GM06990 (cell line): Measurements from ENCODE around the gene NEAT1.
"Not testable (repeated sequence)": the region's sequence is repeated elsewhere in the genome, so short reads cannot be mapped to it uniquely, and the experiment has no call there.

Experiments
- DNase-seq: peaks from one replicate; pipeline ENCODE4 v3.0.0-alpha.2; 2011; ENCODE audit not compliant: insufficient read length; ENCODE audit errors: extremely low read depth
- H3K27me3 ChIP-seq: replicated peaks from 2 replicates; pipeline ENCODE4 v1.6.0; 2011; ENCODE audit warnings: low read length; ENCODE audit not compliant: control insufficient read depth, insufficient read depth
- H3K36me3 ChIP-seq: 2 replicates; pipeline ENCODE4 v1.5.1; 2011; ENCODE audit warnings: low read length; ENCODE audit not compliant: control insufficient read depth, insufficient read depth
- H3K4me3 ChIP-seq: replicated peaks from 2 replicates; pipeline ENCODE4 v1.5.1; 2011; ENCODE audit warnings: low read depth, mild to moderate bottlenecking, control low read depth, low read length
- TF ChIP-seq, protein P1 (sequence below): IDR thresholded peaks from 2 replicates; pipeline ENCODE4 v1.5.1; 2011; ENCODE audit warnings: low read length, control low read depth, mild to moderate bottlenecking, inconsistent platforms; ENCODE audit not compliant: insufficient read depth, poor library complexity, severe bottlenecking

Gene NEAT1

DNA sequence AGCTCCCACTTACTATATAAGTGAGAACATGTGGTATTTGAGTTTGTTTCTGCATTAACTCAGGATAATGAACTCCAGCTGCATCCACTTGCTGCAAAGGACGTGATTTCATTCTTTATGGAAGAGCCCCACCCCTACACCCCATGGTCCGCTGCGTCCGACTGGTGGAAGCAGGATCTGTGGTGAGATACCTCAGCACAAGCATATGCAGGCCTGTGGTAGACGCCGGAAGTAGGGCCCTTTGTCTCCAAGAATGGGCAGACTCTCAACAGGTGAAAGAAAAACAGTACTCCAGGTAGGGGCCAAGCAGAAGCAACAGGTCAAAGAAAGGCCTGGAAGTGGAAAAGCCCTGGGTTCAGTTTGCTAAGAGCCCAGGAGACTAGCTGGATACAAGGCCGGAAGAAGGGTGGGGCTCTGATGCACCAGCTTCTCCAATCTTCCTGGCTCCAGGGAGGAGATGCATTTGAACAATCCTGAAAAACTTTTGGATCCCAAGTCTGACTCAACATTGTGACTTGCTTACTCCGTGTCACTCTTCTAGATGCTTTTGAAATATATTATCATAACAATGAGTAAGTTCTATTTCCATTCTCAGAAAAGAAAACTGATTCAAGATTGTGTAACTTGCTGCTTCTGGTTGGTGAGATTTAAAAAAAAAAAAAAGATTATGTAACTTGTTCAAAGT lies 30.4 kb downstream of the NEAT1 start:
- TF ChIP-seq, protein P1, sequence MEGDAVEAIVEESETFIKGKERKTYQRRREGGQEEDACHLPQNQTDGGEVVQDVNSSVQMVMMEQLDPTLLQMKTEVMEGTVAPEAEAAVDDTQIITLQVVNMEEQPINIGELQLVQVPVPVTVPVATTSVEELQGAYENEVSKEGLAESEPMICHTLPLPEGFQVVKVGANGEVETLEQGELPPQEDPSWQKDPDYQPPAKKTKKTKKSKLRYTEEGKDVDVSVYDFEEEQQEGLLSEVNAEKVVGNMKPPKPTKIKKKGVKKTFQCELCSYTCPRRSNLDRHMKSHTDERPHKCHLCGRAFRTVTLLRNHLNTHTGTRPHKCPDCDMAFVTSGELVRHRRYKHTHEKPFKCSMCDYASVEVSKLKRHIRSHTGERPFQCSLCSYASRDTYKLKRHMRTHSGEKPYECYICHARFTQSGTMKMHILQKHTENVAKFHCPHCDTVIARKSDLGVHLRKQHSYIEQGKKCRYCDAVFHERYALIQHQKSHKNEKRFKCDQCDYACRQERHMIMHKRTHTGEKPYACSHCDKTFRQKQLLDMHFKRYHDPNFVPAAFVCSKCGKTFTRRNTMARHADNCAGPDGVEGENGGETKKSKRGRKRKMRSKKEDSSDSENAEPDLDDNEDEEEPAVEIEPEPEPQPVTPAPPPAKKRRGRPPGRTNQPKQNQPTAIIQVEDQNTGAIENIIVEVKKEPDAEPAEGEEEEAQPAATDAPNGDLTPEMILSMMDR = no peak
- no peak for DNase-seq
- no peaks in the 10 kb centered on the region for H3K27me3 ChIP-seq
- no peak overlapping the region for H3K4me3 ChIP-seq
- H3K36me3 ChIP-seq = no peaks in the 10 kb centered on the region

DNA sequence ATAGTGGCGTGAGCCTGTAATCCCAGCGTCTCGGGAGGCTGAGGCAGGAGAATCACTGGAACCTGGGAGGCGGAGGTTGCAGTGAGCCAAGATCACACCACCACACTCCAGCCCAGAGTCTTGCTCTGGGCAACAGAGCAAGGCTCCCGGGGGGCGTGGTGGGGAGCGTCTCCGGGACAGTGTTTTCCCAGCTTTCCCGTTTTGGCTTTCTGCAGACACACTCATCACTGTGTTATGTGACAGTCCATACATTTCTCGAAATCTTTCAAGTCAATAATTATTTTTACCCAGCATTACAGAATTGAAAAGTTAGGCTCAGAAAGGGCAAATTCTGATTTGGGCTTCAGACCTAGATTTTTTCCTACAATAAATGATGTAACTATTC lies 31.7 kb downstream of the NEAT1 start:
- TF ChIP-seq, protein P1 = no peak
- Histone ChIP-seq H3K36me3 (no peaks in the 10 kb centered on the region), H3K4me3 (peak overlapping the region; percentile 83), H3K27me3 (no peaks in the 10 kb centered on the region)
- no peak for DNase-seq

DNA sequence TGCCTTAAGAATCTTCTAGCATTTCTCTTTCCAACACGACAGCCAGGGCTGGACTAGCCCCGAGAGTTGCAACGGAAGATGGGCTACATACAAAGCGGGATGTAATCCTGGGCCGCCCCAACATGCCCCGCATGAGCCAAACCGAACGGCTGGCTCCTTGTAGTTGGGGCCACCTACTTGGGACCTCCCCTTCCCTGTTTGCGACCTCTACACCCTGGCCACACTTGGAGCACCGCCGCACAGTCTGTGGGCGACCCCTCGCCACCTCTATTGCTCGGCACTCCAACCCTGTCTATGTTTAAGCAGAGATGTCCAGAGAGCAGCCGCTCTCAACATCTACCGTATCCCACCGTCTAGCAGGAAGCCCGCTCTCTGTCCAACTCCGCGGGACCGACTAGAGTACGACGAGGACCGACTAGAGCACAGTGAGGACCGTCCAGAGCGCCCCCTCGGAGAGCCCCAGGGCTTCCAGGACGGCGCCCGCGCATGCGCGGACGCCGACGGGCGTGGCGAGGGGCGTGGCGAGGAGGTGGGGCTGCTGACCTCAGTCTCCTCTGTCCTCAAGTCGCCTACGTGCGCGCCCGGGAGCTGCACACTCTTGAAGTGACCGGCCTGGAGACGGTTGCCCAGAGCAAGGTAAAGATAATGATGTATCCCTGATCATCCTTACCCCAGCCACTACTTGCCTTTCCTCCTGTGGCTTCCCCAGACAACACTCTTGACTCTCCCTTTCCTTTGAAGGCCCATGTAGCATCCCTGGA lies 32.3 kb downstream of the NEAT1 start:
- TF ChIP-seq, protein P1 = peak; percentile 53
- H3K27me3 ChIP-seq = no peaks in the 10 kb centered on the region
- DNase-seq = peak; percentile 99
- no peaks in the 10 kb centered on the region; the same call in 1 of the 2 replicates for H3K36me3 ChIP-seq
- peak overlapping the region; percentile 83 for H3K4me3 ChIP-seq

DNA sequence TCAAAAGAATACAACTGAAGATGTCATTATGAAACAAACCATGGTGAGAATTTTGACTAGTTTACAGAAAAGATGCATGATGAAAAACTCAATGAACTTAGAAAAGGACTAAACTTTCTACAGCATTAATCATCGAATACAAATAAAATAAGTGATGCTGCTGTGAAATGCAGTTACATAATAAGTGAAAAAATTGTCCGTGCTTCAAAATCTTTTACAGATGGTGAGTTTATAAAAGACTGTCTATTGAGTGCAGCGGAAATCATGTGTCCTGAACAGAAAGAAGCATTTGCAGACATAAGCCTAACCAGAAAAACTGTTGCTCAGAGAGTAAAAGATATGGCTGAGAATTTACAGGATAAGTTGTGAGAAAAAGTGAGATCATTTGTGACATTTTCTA lies 33.8 kb downstream of the NEAT1 start:
- TF ChIP-seq, protein P1 = no peak
- Histone ChIP-seq H3K27me3 (no peaks in the 10 kb centered on the region), H3K36me3 (no peaks in the 10 kb centered on the region; the same call in 1 of the 2 replicates), H3K4me3 (peak overlapping the region; percentile 83)
- DNase-seq = peak; percentile 25

DNA sequence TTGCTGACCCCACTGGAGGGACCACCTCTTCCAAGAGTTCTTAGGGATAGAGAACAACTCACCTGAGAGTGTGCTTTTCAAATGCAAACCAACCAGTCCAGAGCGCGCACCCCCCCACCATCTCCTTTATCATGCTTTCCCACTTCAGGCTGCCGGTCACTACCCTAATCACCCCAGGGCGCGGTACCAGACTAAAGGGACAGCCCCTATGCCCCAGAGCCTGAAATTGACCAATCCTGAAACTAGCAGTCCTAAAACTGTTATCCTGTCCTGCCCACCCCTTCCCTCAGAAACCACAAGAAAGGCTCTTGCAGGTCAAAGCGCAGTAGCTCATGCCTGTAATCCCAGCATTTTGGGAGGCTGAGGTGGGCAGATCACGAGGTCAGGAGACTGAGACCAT lies 37.0 kb downstream of the NEAT1 start:
- DNase-seq = no peak
- no peak overlapping the region for H3K4me3 ChIP-seq
- no peaks in the 10 kb centered on the region; the same call in 1 of the 2 replicates for H3K36me3 ChIP-seq
- TF ChIP-seq, protein P1 = no peak
- no peaks in the 10 kb centered on the region for H3K27me3 ChIP-seq

DNA sequence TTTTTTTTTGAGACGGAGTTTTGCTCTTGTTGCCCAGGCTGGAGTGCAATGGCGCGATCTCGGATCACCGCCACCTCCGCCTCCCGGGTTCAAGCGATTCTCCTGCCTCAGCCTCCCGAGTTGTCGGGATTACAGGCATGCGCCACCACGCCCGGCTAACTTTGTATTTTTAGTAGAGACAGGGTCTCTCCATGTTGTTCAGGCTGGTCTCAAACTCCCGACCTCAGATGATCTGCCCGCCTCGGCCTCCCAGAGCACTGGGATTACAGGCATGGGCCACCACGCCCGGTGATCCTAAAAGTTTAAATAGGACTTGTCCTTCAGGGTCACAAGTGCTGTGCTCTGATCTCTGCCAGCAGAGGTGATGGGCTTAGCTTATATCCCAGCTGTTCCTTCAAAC lies 42.9 kb downstream of the NEAT1 start:
- not testable (repeated sequence) for DNase-seq

More for the DNA sequence above, 42.9 kb downstream of the NEAT1 start:
- not testable (repeated sequence) for H3K36me3 ChIP-seq, H3K4me3 ChIP-seq, H3K27me3 ChIP-seq
